ENCODE measurements around the gene KRT38. TPM values are rescaled to one million over a fixed set of nuclear protein-coding genes. Genes with fewer than 3 reads are reported as not detected.
"Not testable (repeated sequence)": the region's sequence is repeated elsewhere in the genome, so short reads cannot be mapped to it uniquely, and the experiment has no call there.

Gene KRT38
- total RNA-seq, 1 donor from 2014 or later: not detected

GRCh38 chr17:41439375-41439774, 1.4 kb downstream of the KRT38 start:
- Histone ChIP-seq H3K4me1 (no peaks in the 10 kb centered on the region), H3K36me3 (no peaks in the 10 kb centered on the region), H3K9me3 (no peaks in the 10 kb centered on the region), H3K27ac (no peak overlapping the region), H3K4me3 (no peak overlapping the region), H3K27me3 (no peaks in the 10 kb centered on the region)
- ATAC-seq: no peak
- TF ChIP-seq, protein P1, sequence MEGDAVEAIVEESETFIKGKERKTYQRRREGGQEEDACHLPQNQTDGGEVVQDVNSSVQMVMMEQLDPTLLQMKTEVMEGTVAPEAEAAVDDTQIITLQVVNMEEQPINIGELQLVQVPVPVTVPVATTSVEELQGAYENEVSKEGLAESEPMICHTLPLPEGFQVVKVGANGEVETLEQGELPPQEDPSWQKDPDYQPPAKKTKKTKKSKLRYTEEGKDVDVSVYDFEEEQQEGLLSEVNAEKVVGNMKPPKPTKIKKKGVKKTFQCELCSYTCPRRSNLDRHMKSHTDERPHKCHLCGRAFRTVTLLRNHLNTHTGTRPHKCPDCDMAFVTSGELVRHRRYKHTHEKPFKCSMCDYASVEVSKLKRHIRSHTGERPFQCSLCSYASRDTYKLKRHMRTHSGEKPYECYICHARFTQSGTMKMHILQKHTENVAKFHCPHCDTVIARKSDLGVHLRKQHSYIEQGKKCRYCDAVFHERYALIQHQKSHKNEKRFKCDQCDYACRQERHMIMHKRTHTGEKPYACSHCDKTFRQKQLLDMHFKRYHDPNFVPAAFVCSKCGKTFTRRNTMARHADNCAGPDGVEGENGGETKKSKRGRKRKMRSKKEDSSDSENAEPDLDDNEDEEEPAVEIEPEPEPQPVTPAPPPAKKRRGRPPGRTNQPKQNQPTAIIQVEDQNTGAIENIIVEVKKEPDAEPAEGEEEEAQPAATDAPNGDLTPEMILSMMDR (IDR thresholded peaks at IDR 0.05): no peak
- intact Hi-C loops (cut with DNase I): no loop called here
- DNase-seq: no peak

- TF ChIP-seq, protein P1 (IDR thresholded peaks at IDR 0.05): no peak
- Histone ChIP-seq H3K9me3 (no peaks in the 10 kb centered on the region), H3K36me3 (no peaks in the 10 kb centered on the region), H3K27ac (no peak overlapping the region), H3K27me3 (no peaks in the 10 kb centered on the region), H3K4me1 (no peaks in the 10 kb centered on the region), H3K4me3 (no peak overlapping the region)
- intact Hi-C loops (cut with DNase I): no loop called here
- no peak for DNase-seq
- no peak for ATAC-seq
These were observed 3.0 kb downstream of the KRT38 start for GRCh38 chr17:41437769-41438168.

DNA sequence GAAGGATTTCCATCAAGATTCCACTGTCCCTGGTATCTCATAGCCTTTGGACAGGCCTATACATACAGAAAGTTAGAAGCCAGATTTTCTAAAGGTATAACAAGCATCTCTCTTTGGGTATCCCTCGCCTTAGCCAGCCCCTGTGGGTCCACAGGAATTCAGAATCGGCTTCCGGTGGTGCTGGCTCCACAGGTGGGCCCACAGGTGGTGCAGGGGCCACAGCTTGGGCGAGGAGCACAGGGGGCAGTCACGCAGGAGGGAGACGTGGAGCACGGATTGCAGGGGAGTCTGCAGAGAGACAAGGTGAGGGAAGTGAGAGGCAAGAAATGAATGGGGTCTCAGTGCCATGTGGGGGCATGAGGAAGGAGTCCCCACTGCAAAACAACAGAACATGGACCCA, 3.5 kb downstream of the KRT38 start:
- H3K36me3 ChIP-seq: no peaks in the 10 kb centered on the region
- no peak overlapping the region for H3K4me3 ChIP-seq
- no peaks in the 10 kb centered on the region for H3K27me3 ChIP-seq
- DNase-seq: no peak
- intact Hi-C loops (cut with DNase I): no loop called here
- H3K27ac ChIP-seq: no peak overlapping the region
- TF ChIP-seq, protein P1 (IDR thresholded peaks at IDR 0.05): no peak
- ATAC-seq: no peak
- H3K9me3 ChIP-seq: no peaks in the 10 kb centered on the region
- H3K4me1 ChIP-seq: no peaks in the 10 kb centered on the region

- ATAC-seq: no peak
- intact Hi-C loops (cut with DNase I): no loop called here
- TF ChIP-seq, protein P1 (IDR thresholded peaks at IDR 0.05): no peak
- Histone ChIP-seq H3K36me3 (no peaks in the 10 kb centered on the region), H3K27ac (no peak overlapping the region), H3K4me1 (no peaks in the 10 kb centered on the region), H3K27me3 (no peaks in the 10 kb centered on the region), H3K9me3 (no peaks in the 10 kb centered on the region), H3K4me3 (no peak overlapping the region)
- no peak for DNase-seq
These were observed 6.4 kb downstream of the KRT38 start for GRCh38 chr17:41434415-41434814.

- Histone ChIP-seq H3K27ac (no peak overlapping the region), H3K9me3 (no peaks in the 10 kb centered on the region), H3K27me3 (no peaks in the 10 kb centered on the region), H3K4me3 (no peak overlapping the region), H3K4me1 (no peaks in the 10 kb centered on the region), H3K36me3 (no peaks in the 10 kb centered on the region)
- ATAC-seq (no peak), DNase-seq (no peak)
- intact Hi-C loops (cut with DNase I): no loop called here
- TF ChIP-seq, protein P1 (IDR thresholded peaks at IDR 0.05): no peak
These were observed 6.8 kb downstream of the KRT38 start for GRCh38 chr17:41434005-41434404.

- Histone ChIP-seq H3K4me3 (no peak overlapping the region), H3K27ac (no peak overlapping the region), H3K27me3 (no peaks in the 10 kb centered on the region), H3K9me3 (no peaks in the 10 kb centered on the region), H3K36me3 (no peaks in the 10 kb centered on the region), H3K4me1 (no peaks in the 10 kb centered on the region)
- ATAC-seq (no peak), DNase-seq (no peak)
- TF ChIP-seq, protein P1 (IDR thresholded peaks at IDR 0.05): no peak
- intact Hi-C loops (cut with DNase I): no loop called here
These were observed 7.2 kb downstream of the KRT38 start for GRCh38 chr17:41433586-41433985.

GRCh38 chr17:41430376-41430775, 10.4 kb downstream of the KRT38 start:
- H3K9me3 ChIP-seq; H3K4me3 ChIP-seq; ATAC-seq; intact Hi-C loops (cut with DNase I); H3K27me3 ChIP-seq; H3K27ac ChIP-seq; DNase-seq; H3K36me3 ChIP-seq; H3K4me1 ChIP-seq: not testable (repeated sequence)

Measured in upper lobe of right lung (tissue), 1 donor.